ENCODE data around the gene FUT8. TPM values are rescaled to one million over a fixed set of nuclear protein-coding genes. Genes with fewer than 3 reads are reported as not detected.

The FUT8 gene
- polyA plus RNA-seq, 1 of the 3 experiments (the other 2 are of a cell fraction), result 31.7 TPM

DNA sequence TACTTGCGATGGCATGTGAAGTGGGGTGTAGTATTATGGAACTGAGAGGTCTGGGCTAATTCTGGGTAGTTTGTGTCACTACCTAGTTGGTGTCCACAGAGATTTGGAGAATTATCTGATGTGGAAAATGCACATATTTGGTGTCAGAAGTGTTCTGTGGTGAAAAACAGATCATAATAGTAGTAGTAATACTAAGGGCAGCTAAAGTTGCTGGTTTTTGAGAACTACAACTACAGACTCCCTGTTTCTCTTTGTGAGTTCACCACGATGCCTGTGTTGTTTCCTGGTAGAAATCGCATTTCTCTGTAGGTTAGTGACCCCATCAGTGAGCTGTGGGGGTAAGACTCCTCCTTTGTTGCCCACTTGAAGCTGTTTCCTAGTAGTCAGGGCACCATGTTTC, 206.5 kb downstream of the FUT8 start:
- CTCF ChIA-PET, result interaction anchor here (1.3 to 1.5 kb wide), 2 partner anchors 9 to 12 kb away, joined by 4 read pairs; no protein-coding TSS in a partner anchor
- WGBS (ENCODE audit: low lambda C conversion rate), result 88% methylated on average over 3 of the region's 3 CpGs
- no peaks in the 10 kb centered on the region for H3K9me2 ChIP-seq

DNA sequence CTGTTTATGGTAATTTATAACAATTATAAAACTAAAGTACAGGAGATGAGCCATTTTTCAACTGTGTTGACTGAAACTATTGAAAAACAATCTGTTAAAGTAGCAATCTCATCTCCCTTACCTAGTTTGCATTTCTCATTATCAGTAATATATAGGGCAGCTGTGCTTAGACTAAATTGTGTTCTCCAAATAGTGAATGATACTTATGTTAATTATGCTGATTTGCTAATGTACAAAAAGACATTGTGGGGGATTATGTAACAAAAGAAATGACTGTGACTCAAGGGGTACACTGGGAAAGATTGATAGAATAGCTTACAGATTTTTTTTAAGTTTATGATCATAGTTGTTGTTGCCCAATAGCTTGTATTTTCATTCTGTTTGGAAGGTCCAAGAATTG, 207.7 kb downstream of the FUT8 start:
- Histone ChIP-seq H3K27me3 (ENCODE audit: insufficient read depth) (no peaks in the 10 kb centered on the region), H3F3A (replicated peaks; ENCODE audit: insufficient read depth) (no peaks in the 10 kb centered on the region), H3K79me2 (ENCODE audit: insufficient read depth) (no peaks in the 10 kb centered on the region), H3K9me2 (no peaks in the 10 kb centered on the region), H3K4me2 (no peak overlapping the region), H4K20me1 (ENCODE audit: insufficient read depth) (no peaks in the 10 kb centered on the region), H3K4me3 (ENCODE audit: low read depth in 2 of 2, low read length in 1 of 2) (no peak overlapping the region), H3K4me1 (ENCODE audit: control insufficient read depth in 1 of 2, insufficient read depth in 2 of 2, low read depth in 1 of 2, low read length in 1 of 2) (peaks cover 0 to 2% of the 10 kb centered on the region in 2 experiments; a peak in 1 of 4 replicates), H3K9me3 (no peaks in the 10 kb centered on the region), H2AFZ (ENCODE audit: low read depth) (no peak overlapping the region), H3K36me3 (replicated peaks in 1 of 2; ENCODE audit: control insufficient read depth in 1 of 2, insufficient read depth in 2 of 2, low read length in 1 of 2) (peaks cover 5 to 19% of the 10 kb centered on the region in 2 experiments), H3K27ac (ENCODE audit: low read depth in 2 of 2, low read length in 1 of 2) (no peak overlapping the region), H3K9ac (no peak overlapping the region)
- CTCF ChIA-PET, result interaction anchor here (0.8 to 1.5 kb wide), 3 partner anchors 8 to 207 kb away, joined by 3 to 4 read pairs (median 4); partner anchors contain the start of gene FUT8
- POLR2A ChIA-PET, result no interaction called here
- DNase-seq, result no peak
- TF ChIP-seq, protein P1, sequence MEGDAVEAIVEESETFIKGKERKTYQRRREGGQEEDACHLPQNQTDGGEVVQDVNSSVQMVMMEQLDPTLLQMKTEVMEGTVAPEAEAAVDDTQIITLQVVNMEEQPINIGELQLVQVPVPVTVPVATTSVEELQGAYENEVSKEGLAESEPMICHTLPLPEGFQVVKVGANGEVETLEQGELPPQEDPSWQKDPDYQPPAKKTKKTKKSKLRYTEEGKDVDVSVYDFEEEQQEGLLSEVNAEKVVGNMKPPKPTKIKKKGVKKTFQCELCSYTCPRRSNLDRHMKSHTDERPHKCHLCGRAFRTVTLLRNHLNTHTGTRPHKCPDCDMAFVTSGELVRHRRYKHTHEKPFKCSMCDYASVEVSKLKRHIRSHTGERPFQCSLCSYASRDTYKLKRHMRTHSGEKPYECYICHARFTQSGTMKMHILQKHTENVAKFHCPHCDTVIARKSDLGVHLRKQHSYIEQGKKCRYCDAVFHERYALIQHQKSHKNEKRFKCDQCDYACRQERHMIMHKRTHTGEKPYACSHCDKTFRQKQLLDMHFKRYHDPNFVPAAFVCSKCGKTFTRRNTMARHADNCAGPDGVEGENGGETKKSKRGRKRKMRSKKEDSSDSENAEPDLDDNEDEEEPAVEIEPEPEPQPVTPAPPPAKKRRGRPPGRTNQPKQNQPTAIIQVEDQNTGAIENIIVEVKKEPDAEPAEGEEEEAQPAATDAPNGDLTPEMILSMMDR (IDR thresholded peaks at IDR 0.05), result no peak
- no peak for TF ChIP-seq JUND (IDR thresholded peaks at IDR 0.05)
- TF ChIP-seq RFX5 (IDR thresholded peaks at IDR 0.05; ENCODE audit: low read length), result no peak
- TF ChIP-seq FOSL2 (IDR thresholded peaks at IDR 0.05; ENCODE audit: borderline replicate concordance, low read depth), result no peak
- TF ChIP-seq, protein P2, sequence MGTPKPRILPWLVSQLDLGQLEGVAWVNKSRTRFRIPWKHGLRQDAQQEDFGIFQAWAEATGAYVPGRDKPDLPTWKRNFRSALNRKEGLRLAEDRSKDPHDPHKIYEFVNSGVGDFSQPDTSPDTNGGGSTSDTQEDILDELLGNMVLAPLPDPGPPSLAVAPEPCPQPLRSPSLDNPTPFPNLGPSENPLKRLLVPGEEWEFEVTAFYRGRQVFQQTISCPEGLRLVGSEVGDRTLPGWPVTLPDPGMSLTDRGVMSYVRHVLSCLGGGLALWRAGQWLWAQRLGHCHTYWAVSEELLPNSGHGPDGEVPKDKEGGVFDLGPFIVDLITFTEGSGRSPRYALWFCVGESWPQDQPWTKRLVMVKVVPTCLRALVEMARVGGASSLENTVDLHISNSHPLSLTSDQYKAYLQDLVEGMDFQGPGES (IDR thresholded peaks at IDR 0.05; ENCODE audit: low read depth, low read length), result no peak
- no peak for TF ChIP-seq YY1 (IDR thresholded peaks at IDR 0.05; ENCODE audit: low read depth)
- TF ChIP-seq EZH2phosphoT487 (IDR thresholded peaks at IDR 0.05; ENCODE audit: borderline replicate concordance, low read depth), result no peak
- TF ChIP-seq, protein P3, sequence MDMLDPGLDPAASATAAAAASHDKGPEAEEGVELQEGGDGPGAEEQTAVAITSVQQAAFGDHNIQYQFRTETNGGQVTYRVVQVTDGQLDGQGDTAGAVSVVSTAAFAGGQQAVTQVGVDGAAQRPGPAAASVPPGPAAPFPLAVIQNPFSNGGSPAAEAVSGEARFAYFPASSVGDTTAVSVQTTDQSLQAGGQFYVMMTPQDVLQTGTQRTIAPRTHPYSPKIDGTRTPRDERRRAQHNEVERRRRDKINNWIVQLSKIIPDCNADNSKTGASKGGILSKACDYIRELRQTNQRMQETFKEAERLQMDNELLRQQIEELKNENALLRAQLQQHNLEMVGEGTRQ (IDR thresholded peaks at IDR 0.05; ENCODE audit: borderline replicate concordance, low read depth, low read length), result no peak
- TF ChIP-seq, protein P4, sequence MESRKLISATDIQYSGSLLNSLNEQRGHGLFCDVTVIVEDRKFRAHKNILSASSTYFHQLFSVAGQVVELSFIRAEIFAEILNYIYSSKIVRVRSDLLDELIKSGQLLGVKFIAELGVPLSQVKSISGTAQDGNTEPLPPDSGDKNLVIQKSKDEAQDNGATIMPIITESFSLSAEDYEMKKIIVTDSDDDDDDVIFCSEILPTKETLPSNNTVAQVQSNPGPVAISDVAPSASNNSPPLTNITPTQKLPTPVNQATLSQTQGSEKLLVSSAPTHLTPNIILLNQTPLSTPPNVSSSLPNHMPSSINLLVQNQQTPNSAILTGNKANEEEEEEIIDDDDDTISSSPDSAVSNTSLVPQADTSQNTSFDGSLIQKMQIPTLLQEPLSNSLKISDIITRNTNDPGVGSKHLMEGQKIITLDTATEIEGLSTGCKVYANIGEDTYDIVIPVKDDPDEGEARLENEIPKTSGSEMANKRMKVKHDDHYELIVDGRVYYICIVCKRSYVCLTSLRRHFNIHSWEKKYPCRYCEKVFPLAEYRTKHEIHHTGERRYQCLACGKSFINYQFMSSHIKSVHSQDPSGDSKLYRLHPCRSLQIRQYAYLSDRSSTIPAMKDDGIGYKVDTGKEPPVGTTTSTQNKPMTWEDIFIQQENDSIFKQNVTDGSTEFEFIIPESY (IDR thresholded peaks at IDR 0.05; ENCODE audit: borderline replicate concordance, low read depth), result no peak
- TF ChIP-seq TCF12 (IDR thresholded peaks at IDR 0.05), result no peak
- TF ChIP-seq RXRA (IDR thresholded peaks at IDR 0.05; ENCODE audit: borderline replicate concordance, low read depth), result no peak
- TF ChIP-seq MEF2A (IDR thresholded peaks at IDR 0.05; ENCODE audit: borderline replicate concordance, low read depth), result no peak
- TF ChIP-seq, protein P5, sequence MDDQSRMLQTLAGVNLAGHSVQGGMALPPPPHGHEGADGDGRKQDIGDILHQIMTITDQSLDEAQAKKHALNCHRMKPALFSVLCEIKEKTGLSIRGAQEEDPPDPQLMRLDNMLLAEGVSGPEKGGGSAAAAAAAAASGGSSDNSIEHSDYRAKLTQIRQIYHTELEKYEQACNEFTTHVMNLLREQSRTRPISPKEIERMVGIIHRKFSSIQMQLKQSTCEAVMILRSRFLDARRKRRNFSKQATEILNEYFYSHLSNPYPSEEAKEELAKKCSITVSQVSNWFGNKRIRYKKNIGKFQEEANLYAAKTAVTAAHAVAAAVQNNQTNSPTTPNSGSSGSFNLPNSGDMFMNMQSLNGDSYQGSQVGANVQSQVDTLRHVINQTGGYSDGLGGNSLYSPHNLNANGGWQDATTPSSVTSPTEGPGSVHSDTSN (IDR thresholded peaks at IDR 0.05), result no peak
- no peak for TF ChIP-seq RCOR1 (IDR thresholded peaks at IDR 0.05; ENCODE audit: low read length)
- TF ChIP-seq, protein P6, sequence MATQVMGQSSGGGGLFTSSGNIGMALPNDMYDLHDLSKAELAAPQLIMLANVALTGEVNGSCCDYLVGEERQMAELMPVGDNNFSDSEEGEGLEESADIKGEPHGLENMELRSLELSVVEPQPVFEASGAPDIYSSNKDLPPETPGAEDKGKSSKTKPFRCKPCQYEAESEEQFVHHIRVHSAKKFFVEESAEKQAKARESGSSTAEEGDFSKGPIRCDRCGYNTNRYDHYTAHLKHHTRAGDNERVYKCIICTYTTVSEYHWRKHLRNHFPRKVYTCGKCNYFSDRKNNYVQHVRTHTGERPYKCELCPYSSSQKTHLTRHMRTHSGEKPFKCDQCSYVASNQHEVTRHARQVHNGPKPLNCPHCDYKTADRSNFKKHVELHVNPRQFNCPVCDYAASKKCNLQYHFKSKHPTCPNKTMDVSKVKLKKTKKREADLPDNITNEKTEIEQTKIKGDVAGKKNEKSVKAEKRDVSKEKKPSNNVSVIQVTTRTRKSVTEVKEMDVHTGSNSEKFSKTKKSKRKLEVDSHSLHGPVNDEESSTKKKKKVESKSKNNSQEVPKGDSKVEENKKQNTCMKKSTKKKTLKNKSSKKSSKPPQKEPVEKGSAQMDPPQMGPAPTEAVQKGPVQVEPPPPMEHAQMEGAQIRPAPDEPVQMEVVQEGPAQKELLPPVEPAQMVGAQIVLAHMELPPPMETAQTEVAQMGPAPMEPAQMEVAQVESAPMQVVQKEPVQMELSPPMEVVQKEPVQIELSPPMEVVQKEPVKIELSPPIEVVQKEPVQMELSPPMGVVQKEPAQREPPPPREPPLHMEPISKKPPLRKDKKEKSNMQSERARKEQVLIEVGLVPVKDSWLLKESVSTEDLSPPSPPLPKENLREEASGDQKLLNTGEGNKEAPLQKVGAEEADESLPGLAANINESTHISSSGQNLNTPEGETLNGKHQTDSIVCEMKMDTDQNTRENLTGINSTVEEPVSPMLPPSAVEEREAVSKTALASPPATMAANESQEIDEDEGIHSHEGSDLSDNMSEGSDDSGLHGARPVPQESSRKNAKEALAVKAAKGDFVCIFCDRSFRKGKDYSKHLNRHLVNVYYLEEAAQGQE (IDR thresholded peaks at IDR 0.05; ENCODE audit: low read depth, low read length), result no peak

More for the DNA sequence above, 206.5 kb downstream of the FUT8 start:
- H3K27ac ChIP-seq (ENCODE audit: low read depth in 2 of 2, low read length in 1 of 2), result no peak overlapping the region
- no peaks in the 10 kb centered on the region for H3K27me3 ChIP-seq (ENCODE audit: insufficient read depth)
- H3K4me2 ChIP-seq, result no peak overlapping the region
- H3K79me2 ChIP-seq (ENCODE audit: insufficient read depth), result 0 out of 2 replicates have a peak, but pooled peaks cover 5% of the 10 kb centered on the region
- H3K36me3 ChIP-seq (replicated peaks in 1 of 2; ENCODE audit: control insufficient read depth in 1 of 2, insufficient read depth in 2 of 2, low read length in 1 of 2), result peaks cover 5 to 19% of the 10 kb centered on the region in 2 experiments
- no peak overlapping the region for H3K9ac ChIP-seq
- no peak overlapping the region for H3K4me3 ChIP-seq (ENCODE audit: low read depth in 2 of 2, low read length in 1 of 2)
- no peak for DNase-seq
- no peak overlapping the region for H2AFZ ChIP-seq (ENCODE audit: low read depth)
- no peaks in the 10 kb centered on the region for H3F3A ChIP-seq (replicated peaks; ENCODE audit: insufficient read depth)
- TF ChIP-seq RCOR1 (IDR thresholded peaks at IDR 0.05; ENCODE audit: low read length) (no peak), CHD2 (IDR thresholded peaks at IDR 0.05; ENCODE audit: low read length, partially characterized antibody) (no peak), GABPA (IDR thresholded peaks at IDR 0.05; ENCODE audit: low read depth) (no peak), NRF1 (IDR thresholded peaks at IDR 0.05; ENCODE audit: low read depth, low read length) (no peak), FOXJ3 (CRISPR knock-in tag; IDR thresholded peaks at IDR 0.05) (no peak)
- H3K4me1 ChIP-seq (ENCODE audit: control insufficient read depth in 1 of 2, insufficient read depth in 2 of 2, low read depth in 1 of 2, low read length in 1 of 2), result no peaks in the 10 kb centered on the region
- no peaks in the 10 kb centered on the region for H3K9me3 ChIP-seq
- POLR2A ChIA-PET, result no interaction called here
- no peaks in the 10 kb centered on the region for H4K20me1 ChIP-seq (ENCODE audit: insufficient read depth)
